Limb (tissue), 2 donors: ENCODE measurements around the gene CARM1.

Experiments used
- DNase-seq, 2 donors: peaks; one replicate each; pipeline ENCODE4 v3.0.0-alpha.2; 2016; ENCODE audit errors: extremely low spot score in 2 of 2

The CARM1 gene

DNA sequence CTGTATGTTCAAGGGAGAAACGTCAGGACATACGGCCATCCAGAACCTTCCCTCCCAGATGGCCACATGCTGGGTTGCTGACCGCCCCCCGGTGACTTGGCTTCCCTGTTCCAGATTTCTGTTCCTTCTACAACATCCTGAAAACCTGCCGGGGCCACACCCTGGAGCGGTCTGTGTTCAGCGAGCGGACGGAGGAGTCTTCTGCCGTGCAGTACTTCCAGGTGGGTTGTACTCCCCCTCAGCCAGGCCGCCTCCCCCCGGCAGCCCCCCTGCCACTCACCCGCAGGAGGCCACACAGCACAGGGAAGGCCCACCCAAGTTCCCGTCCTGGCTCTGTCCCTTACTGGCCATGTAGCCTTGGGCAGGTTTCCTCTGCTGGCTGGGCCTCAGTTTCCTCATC, 36.6 kb downstream of the CARM1 start:
- no peak for DNase-seq

DNA sequence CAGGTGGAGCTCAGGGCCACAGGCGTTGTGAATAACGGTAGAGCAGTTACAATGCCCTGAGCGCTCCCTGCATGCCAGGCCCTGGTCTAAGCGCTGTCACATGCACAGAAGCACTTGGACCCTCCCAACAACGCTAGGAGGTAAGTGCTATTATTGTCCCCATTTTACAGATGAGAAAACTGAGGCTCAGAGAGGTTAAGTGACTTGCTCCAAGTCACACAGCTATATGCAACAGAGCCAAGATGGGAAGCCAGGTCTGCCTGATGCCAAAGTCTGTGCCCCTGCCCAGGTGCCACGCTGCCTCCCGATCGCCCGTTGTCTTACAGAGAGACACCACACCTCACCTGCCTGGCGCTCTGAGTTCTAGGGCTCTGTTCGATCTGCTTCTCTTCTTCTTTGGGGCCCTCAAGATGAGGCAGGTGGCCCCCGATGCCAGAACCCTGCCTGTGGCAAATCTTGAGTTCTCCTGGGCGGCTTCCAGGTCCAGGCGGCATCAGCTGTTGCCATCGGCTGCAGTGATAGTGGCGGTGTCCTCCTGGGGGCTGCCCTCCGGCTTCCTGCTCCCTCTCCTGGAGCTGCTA, 37.1 kb downstream of the CARM1 start:
- DNase-seq, result no peak

DNA sequence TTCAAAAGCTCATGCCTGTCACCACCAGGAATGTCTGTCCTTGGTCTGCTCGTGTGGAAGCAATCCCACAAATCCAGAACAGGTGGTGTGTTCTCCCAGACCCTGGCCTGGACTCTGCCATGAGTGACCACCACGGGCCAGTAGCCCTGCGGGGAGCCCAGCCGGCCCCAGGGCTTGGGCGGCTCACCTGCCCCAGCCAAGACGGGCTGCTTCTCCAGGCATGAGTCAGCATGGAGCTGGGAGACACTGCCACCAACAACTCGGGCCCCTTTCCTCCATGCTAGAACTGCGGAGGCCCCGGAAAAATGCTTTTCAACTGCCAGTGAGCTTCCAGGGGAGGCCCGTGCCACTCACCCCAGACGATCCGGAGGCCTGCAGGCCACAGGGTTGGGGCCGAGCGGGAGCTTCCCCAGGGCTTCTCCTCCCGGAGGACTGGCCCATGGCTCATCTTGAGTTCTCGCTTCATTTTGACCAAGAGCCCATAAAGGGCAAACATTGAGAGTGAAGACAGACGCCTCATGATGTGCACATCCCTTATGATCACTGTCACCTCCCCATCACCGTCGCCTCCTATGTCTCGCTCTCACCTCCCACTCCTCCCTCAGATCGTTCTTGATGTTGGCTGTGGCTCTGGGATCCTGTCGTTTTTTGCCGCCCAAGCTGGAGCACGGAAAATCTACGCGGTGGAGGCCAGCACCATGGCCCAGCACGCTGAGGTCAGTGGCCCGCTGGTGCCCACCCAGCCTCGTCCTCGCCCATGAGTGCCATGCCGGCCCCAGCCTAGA, 40.4 kb downstream of the CARM1 start:
- no peak for DNase-seq

DNA sequence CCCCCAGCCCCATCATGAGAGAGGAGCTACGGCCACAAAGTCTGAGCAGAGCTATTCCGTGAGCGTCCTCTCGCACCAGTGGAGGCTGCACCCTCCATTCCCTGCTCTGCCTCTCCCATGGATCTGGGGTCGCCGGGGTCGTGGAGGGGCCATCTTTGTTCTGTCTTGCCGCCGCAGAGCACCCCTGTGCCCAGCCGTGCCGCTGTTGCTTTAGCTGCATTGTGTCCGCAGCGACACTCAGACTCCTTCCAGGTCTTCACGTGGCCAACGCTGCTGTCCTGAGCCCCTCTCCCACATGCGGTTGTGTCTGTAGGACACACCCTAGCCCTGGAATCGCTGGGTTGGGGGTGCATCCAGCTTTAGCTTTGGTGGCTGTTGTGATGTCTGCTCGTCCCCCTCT, 41.3 kb downstream of the CARM1 start:
- DNase-seq, result no peak

DNA sequence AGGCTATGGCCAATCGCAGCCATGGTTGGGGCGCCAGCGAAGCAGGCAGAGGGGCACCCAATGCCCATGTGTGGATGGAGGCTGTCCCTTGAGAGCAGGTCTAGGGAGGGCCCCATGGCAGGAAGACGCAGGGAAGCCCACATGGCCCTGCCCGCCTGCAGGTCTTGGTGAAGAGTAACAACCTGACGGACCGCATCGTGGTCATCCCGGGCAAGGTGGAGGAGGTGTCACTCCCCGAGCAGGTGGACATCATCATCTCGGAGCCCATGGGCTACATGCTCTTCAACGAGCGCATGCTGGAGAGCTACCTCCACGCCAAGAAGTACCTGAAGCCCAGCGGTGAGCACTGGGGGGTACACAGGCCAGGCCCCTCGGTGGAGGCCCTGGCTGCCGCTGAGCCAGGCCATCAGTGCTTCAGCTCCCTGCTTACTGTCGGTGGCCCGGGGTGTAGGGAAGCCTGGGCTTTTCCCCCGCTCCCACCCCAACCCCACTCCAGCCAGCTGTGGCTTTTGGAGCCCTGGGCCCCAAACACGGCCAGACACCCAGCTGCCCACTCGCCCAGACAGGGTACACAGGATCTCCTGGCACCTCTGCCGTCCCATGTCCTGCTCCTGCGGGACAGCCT, 42.5 kb downstream of the CARM1 start:
- DNase-seq, result no peak

DNA sequence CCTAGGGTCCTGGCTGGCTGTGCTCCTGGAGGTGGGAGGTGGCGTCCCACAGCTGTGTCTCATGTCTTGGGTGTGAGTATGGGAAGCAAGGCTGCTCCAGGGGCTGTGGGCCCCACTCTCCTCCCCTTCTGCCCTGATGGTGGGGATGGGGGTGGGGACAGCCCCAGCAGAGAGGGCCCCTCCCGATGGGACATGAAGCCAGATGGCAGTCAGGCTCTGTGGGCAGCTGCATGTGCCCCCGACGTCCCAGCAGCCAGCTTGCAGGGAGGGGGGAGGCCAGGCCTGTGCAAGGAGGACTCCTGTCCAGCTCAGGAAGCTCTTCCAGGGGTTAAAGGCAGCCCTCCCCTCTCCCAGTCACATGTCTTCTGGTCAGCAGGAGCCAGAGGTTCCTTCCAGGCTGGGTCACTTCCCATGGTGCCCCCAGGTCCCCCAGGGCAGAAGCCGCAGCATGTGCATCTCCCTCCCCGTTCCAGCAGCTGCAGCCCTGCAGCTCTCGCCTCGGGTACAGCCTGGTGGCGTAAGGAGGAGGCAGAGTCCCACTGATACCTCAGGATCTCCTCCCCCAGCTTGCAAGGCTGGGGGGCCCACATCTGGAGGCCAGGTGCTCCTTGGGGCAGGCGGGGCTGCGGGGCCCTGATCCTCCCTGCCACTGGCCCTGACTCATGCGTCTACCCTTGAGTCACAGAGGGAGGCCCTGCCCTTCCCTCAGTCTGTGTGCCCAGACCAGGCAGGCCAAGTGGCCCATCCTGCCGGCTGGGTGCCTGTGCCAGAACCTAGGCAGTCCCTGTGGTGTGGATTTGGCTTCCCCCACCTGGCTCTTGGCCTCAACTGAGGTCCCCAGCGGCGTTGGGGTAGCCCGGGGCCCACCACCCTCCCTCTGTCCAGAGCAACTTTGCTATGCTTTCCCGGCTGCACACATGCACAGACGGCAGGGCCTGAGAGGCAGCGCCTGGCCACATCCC, 44.1 kb downstream of the CARM1 start:
- peak in 1 of 2 donors; percentile 18 for DNase-seq

DNA sequence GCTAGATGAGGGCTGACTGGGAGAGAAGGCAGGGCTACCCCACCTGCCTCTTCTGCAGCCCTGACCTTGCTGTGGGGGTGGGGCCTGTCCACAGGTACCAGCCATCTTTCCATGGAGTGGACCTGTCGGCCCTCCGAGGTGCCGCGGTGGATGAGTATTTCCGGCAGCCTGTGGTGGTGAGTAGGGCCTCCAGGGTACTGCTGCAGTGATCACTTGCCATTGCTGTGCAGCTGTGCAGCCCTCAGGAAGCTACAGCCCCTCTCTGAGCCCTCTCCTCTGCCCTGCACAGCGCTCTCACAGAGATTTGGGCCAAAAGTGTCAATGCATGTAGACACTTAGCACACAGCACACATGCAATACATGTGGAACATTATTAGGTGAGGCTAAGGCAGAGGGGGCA, 45.2 kb downstream of the CARM1 start:
- DNase-seq, result no peak

DNA sequence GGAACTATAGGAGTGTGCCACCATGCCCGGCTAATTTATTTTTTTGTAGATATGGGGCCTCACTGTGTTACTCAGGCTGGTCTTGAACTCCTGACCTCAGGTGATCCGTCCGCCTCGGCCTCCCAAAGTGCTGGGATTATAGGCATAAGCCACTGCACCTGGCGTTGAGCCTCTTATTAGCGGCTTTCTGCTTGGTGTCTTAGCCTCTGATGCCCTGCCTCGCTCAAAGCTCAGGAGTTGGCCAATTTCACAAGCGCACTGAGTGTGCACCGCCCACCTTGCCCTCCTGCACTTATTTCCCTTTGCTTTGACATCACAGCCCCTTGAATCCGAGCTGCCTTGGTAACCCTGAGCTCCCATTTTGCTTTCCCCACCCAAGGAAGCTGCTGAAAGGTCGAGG, 47.0 kb downstream of the CARM1 start:
- no peak for DNase-seq

DNA sequence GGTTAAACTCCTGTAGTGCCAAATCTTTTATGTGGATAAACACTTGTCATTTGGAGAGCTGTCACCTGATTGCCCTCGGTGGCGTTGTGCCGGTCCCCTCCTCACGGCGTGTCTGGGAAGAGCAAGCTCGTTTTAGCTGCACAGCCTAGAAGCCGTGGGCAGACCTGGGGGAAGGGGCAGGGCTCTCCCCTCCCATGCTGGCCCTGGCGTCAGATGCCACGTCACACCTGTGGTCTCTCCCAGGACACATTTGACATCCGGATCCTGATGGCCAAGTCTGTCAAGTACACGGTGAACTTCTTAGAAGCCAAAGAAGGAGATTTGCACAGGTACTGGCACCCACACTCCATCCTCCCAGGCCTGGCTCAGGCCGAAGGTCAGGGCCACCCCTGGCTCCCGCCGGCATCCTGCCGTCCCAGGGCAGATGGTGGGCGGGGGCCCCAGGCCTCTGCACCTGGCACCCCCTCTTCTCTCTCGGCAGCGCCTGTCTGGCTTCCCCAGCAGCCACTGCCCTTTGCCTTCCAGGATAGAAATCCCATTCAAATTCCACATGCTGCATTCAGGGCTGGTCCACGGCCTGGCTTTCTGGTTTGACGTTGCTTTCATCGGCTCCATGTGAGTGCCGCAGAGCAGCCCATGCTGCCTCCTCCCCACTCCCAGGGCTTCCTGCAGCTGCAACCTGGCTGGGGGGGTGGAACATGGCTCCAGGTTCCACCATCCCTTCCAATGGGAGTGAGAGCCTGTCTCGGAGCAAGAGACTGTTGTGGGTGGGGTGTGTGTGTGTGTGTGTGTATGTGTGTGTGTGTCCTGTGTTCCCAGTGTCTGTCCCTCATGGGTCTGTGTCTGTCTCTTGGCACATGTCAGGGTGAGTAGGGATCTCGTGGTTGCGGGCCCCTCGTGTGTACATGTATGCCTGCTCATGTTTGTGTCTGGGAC, 48.3 kb downstream of the CARM1 start:
- no peak for DNase-seq

DNA sequence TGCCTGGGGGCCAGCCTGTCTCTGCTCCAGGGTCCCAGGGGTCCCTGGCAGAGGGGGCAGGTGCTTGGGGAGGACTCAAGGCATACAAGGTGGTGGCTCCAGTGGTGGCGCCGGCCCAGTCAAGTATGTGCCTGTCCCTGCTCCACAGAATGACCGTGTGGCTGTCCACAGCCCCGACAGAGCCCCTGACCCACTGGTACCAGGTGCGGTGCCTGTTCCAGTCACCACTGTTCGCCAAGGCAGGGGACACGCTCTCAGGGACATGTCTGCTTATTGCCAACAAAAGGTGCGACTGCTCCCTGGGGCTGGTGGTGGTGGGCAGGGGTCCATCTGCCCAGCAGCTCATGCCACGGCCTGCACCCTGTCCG, 48.9 kb downstream of the CARM1 start:
- DNase-seq, result no peak

DNA sequence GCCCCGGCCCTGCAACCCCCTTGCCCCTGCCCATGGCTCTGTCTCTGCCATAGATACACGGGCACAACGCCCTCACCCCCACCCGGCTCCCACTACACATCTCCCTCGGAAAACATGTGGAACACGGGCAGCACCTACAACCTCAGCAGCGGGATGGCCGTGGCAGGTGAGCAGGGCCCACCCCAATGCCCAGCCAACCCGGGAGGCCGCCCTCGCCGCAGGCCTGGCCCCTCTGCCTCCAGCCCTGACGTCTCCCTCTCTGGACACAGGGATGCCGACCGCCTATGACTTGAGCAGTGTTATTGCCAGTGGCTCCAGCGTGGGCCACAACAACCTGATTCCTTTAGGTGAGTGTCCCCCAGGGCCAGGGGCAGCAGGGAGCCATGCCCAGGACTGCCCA, 49.4 kb downstream of the CARM1 start:
- DNase-seq, result no peak

DNA sequence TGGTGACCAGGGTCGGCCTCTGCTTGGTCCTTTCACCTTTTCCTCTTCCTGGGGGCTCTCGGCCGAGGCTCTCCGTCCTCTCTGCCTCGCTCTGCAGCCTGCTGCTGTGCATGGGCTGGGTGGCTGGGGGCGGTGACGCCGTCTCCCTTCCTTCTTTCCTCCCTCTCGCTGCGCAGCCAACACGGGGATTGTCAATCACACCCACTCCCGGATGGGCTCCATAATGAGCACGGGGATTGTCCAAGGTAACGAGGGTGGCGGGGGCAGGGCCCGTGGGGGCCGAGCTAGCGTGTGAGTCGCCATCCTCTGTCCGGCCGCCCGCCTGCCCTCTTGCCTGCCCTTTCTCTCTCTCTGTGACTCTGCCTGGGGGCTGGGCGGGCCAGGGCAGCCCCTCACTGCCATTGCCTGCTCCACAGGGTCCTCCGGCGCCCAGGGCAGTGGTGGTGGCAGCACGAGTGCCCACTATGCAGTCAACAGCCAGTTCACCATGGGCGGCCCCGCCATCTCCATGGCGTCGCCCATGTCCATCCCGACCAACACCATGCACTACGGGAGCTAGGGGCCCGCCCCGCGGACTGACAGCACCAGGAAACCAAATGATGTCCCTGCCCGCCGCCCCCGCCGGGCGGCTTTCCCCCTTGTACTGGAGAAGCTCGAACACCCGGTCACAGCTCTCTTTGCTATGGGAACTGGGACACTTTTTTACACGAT, 50.0 kb downstream of the CARM1 start:
- no peak for DNase-seq

DNA sequence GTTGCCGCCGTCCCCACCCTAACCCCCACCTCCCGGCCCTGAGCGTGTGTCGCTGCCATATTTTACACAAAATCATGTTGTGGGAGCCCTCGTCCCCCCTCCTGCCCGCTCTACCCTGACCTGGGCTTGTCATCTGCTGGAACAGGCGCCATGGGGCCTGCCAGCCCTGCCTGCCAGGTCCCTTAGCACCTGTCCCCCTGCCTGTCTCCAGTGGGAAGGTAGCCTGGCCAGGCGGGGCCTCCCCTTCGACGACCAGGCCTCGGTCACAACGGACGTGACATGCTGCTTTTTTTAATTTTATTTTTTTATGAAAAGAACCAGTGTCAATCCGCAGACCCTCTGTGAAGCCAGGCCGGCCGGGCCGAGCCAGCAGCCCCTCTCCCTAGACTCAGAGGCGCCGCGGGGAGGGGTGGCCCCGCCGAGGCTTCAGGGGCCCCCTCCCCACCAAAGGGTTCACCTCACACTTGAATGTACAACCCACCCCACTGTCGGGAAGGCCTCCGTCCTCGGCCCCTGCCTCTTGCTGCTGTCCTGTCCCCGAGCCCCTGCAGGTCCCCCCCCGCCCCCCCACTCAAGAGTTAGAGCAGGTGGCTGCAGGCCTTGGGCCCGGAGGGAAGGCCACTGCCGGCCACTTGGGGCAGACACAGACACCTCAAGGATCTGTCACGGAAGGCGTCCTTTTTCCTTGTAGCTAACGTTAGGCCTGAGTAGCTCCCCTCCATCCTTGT, 50.7 kb downstream of the CARM1 start:
- DNase-seq, result no peak

DNA sequence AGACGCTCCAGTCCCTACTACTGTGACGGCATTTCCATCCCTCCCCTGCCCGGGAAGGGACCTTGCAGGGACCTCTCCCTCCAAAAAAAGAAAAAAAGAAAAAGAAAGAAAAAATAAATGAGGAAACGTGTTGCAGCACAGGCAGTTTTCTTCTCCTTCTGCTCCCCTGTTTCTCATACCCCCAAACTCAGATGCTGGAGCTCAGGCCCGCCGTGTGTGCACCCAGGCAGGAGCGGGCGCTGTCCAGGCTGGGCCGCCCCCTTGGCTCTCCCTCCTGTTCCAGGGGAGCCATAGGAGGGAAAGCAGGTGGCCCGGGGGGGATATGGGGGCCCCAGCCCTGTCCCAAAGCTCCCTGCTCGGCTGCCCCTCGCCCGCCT, 51.3 kb downstream of the CARM1 start:
- no peak for DNase-seq

DNA sequence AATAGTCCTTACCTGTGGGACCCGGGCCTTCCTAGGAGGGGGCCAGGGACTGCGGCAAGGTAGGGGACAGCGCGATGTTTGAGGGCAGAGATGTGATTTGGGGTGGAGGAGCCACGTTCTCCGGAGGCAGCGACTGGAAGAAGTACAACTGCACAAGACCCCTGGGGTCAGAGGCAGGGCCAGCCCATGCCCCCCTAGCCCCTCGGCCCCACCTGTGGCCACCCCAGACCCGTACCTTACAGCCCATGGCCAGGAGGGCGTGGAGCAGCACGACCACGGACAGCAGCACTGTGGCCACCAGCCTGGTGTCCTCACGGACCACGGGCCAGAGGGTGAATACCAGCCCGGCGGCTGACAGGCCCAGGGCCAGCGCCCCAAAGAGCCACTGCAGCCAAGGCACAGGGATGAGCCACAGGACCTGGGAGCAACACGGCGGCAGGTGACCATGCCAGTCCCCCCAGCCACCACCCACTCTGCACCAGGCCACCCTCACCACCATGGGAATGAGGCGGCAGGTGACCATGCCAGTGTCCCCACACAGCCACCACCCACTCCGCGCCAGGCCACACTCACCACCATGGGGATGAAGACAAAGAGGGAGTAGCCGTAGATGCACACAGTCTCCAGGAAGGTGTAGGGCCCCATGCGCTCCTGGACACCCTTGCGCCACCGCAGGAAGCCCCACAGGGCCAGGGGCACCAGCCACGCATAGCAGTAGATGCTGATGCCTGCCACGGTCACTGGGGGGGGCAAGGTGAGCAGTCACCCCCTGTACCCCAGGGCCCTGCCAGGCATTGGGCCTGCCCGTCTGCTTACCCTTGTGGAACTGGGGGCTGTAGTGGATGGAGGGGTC, 52.1 kb downstream of the CARM1 start:
- DNase-seq, result no peak

DNA sequence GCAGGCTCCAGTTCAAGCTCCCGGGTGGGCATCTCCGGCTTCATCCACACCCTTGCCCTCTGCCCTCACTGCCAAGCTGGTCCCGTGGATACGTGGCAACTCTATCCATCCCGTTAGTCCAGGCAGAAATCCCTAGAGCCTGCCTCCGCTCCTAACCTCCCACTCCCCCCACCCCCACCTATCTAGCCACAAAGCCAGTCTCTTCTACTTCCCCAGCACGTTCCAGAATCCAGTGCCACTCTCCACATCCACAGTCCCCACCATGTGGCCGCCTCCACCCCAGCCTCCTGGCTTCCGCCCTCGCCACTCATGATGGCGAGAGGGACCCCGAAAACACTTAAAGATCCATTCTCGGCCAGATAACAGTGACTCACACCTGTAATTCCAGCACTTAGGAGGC, 53.2 kb downstream of the CARM1 start:
- no peak for DNase-seq

DNA sequence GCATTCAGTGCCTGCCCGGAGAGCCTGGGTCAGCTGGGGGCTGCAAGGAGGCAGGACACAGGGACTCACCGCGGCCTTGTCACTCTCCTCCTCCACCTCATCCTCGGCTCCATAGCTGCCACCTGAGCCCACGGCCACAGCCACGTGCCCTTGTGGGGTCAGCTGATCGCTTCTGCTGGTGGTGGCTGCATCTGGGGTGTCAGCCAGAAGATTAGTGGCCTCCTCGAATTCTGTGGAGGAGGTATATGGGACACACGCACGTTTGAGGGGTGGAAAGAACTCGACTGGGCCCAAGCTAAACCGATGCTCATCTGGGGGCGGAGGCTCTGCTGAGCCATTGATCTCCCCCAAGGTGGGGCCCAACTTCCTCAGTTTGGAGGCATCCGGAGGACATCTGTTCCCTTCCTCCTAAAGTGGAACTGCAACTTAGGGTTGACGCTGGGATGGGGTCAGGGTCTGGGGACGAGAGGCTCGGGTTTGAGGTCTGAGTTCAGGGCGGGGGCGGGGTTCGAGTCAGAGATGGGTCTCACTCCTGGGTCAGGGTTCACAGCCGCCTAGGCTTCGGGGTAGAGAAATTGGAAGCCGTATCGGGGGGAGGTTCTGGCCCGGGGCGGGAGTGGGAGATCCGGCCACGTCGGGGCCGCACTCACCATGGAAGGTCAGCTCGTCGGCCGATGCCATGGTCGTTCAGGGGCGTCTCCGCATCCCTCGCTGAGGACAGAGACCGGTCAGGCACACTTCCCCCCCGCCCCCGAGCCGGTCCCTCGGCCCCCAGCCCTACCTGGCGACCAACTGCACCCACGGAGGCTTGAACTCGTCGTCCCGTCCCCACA, 56.6 kb downstream of the CARM1 start:
- DNase-seq, result no peak
